Activated naive CD8-positive, alpha-beta T cell treated with anti-CD3 and anti-CD28 coated beads, Interleukin-2, amount 50 U/mL, for 24 hours (primary cell): ENCODE data around the gene HPRT1.

Source experiments
- ATAC-seq: fragments of 150-1000 bp; cut with Tn5 transposase; one replicate; pipeline ENCODE4 v1.10.0; 2021
- DNase-seq: peaks from one replicate; pipeline ENCODE4 v3.0.0; 2021
- H3K27ac Mint-ChIP-seq: one replicate; pipeline ENCODE4 v1.8.0; 2021; ENCODE audit warnings: mild to moderate bottlenecking, mixed read lengths
- H3K27me3 Mint-ChIP-seq: one replicate; pipeline ENCODE4 v1.8.0; 2021; ENCODE audit warnings: mixed read lengths
- H3K36me3 Mint-ChIP-seq: one replicate; pipeline ENCODE4 v1.8.0; 2021; ENCODE audit warnings: low read depth, mixed read lengths
- H3K4me1 Mint-ChIP-seq: one replicate; pipeline ENCODE4 v1.8.0; 2021; ENCODE audit warnings: mixed read lengths
- H3K4me3 Mint-ChIP-seq: one replicate; pipeline ENCODE4 v1.8.0; 2021; ENCODE audit warnings: mild to moderate bottlenecking, moderate library complexity, mixed read lengths
- H3K9me3 Mint-ChIP-seq: one replicate; pipeline ENCODE4 v1.8.0; 2021; ENCODE audit warnings: mixed read lengths

HPRT1 gene

GRCh38 chrX:134512566-134512965 lies 52.6 kb downstream of the HPRT1 start:
- Mint-ChIP-seq H3K36me3 (peaks cover 10% of the 10 kb centered on the region), H3K27ac (no peak overlapping the region), H3K9me3 (no peaks in the 10 kb centered on the region), H3K4me1 (no peaks in the 10 kb centered on the region), H3K27me3 (no peaks in the 10 kb centered on the region), H3K4me3 (no peak overlapping the region)
- no peak for ATAC-seq
- DNase-seq, result no peak

- no peaks in the 10 kb centered on the region for H3K4me1 Mint-ChIP-seq
- no peak overlapping the region for H3K27ac Mint-ChIP-seq
- DNase-seq, result no peak
- H3K9me3 Mint-ChIP-seq, result no peaks in the 10 kb centered on the region
- no peak overlapping the region for H3K4me3 Mint-ChIP-seq
- H3K36me3 Mint-ChIP-seq, result peaks cover 10% of the 10 kb centered on the region
- no peaks in the 10 kb centered on the region for H3K27me3 Mint-ChIP-seq
- ATAC-seq, result no peak
These were observed 53.1 kb downstream of the HPRT1 start for GRCh38 chrX:134513091-134513490.

DNA sequence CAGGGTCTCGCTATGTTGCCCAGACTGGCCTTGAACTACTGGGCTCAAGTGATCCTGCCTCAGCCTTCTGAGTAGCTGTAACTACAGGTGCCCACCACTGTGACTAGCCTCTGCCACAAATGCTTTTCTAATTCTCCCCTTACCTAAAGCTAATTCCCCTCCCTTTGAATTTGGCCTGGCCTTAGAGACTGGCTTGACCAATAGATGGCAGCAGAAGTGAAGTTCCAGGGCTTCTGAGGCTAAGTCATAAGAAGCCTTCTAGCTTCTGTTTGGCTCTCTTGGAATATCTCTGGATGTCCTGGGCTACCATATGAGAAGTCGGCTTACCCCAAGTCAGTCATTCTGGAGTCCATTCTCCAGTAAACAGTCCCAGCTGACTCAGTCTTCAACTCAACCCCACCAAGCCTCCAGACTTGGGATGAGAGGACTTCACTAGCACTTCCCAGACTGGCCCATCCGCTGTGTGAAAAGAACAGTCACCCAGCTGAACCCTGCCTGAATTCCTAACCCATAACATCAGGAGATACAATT lies 61.0 kb downstream of the HPRT1 start:
- Mint-ChIP-seq H3K4me1 (peaks cover 5% of the 10 kb centered on the region), H3K27ac (no peak overlapping the region), H3K9me3 (no peaks in the 10 kb centered on the region), H3K4me3 (no peak overlapping the region), H3K36me3 (peaks cover 13% of the 10 kb centered on the region), H3K27me3 (no peaks in the 10 kb centered on the region)
- ATAC-seq (no peak), DNase-seq (no peak)

DNA sequence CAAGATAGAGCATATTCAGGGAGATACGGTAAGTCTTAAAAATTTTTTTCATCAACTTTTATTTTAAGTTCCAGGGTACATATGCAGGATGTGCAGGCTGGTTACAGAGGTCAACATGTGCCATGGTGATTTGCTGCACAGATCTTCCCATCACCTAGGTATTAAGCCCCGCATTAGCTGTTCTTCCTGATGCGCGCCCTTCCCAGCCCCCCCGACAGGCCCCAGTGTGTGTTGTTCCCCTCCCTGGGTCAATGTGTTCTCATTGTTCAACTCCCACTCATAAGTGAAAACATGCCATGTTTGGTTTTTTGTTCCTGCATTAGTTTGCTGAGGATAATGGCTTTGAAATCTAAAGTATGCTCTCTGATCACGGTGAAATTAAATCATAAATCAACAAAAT lies 64.2 kb downstream of the HPRT1 start:
- no peak overlapping the region for H3K4me3 Mint-ChIP-seq

GRCh38 chrX:134525086-134525792 lies 65.3 kb downstream of the HPRT1 start:
- H3K27ac Mint-ChIP-seq, result no peak overlapping the region
- DNase-seq (no peak), ATAC-seq (no peak)
- H3K4me1 Mint-ChIP-seq, result peaks cover 5% of the 10 kb centered on the region
- no peaks in the 10 kb centered on the region for H3K27me3 Mint-ChIP-seq
- no peaks in the 10 kb centered on the region for H3K9me3 Mint-ChIP-seq
- H3K36me3 Mint-ChIP-seq, result peaks cover 7% of the 10 kb centered on the region
- no peak overlapping the region for H3K4me3 Mint-ChIP-seq

More for the DNA sequence above, 64.2 kb downstream of the HPRT1 start:
- H3K4me1 Mint-ChIP-seq, result peaks cover 5% of the 10 kb centered on the region
- peaks cover 11% of the 10 kb centered on the region for H3K36me3 Mint-ChIP-seq
- H3K9me3 Mint-ChIP-seq, result no peaks in the 10 kb centered on the region
- H3K27ac Mint-ChIP-seq, result no peak overlapping the region
- H3K27me3 Mint-ChIP-seq, result no peaks in the 10 kb centered on the region
- ATAC-seq, result no peak
- DNase-seq, result no peak

DNA sequence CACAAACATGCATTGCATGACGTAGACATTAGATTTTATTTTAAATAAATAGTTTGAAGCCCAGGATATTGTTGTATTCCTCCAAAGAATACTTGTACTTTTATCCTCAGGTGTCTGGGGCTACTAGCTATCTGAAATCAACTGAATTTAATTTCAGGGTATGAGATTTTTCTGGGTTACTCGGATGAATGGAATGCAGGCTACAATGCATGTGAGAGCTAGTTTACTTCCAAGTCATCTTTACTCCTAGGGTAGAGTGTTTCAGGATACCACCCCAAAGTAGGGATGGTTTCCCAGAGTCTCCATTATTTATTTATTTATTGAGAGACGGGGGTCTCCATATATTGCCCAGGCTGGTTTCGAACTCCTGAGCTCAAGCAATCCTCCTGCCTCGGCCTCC lies 66.4 kb downstream of the HPRT1 start:
- H3K27ac Mint-ChIP-seq, result no peak overlapping the region
- ATAC-seq, result no peak
- H3K4me1 Mint-ChIP-seq, result peaks cover 5% of the 10 kb centered on the region
- no peaks in the 10 kb centered on the region for H3K9me3 Mint-ChIP-seq
- H3K36me3 Mint-ChIP-seq, result peaks cover 7% of the 10 kb centered on the region
- no peaks in the 10 kb centered on the region for H3K27me3 Mint-ChIP-seq
- no peak for DNase-seq
- no peak overlapping the region for H3K4me3 Mint-ChIP-seq

- Mint-ChIP-seq H3K9me3 (no peaks in the 10 kb centered on the region), H3K27me3 (peaks cover 2% of the 10 kb centered on the region), H3K27ac (no peak overlapping the region), H3K36me3 (peaks cover 2% of the 10 kb centered on the region), H3K4me1 (no peaks in the 10 kb centered on the region), H3K4me3 (no peak overlapping the region)
- no peak for DNase-seq
- ATAC-seq, result no peak
These were observed 69.0 kb downstream of the HPRT1 start for GRCh38 chrX:134528960-134529359.

DNA sequence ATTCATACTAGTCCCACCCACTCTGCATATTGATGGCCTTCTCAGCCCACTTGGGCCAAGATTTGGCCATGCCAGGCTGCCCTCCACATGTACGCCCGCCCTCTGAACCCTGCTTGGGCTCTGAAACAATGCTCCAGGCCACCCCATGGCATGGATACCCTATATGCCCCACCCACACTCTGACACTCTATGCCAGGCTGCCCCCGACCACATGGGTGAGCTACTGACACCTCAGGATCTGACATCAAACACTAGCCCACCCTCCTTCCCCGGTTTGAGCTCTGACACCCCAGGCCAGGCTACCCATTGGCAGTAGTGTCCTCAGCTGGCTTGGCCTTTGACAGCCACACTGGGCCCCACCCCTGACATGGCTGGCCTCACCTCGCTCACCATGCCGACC lies 69.5 kb downstream of the HPRT1 start:
- no peaks in the 10 kb centered on the region for H3K36me3 Mint-ChIP-seq
- ATAC-seq, result no peak
- no peaks in the 10 kb centered on the region for H3K9me3 Mint-ChIP-seq
- DNase-seq, result no peak
- no peak overlapping the region for H3K4me3 Mint-ChIP-seq
- peaks cover 2% of the 10 kb centered on the region for H3K27me3 Mint-ChIP-seq
- H3K27ac Mint-ChIP-seq, result no peak overlapping the region
- no peaks in the 10 kb centered on the region for H3K4me1 Mint-ChIP-seq

- Mint-ChIP-seq H3K4me1 (no peaks in the 10 kb centered on the region), H3K27me3 (peaks cover 2% of the 10 kb centered on the region), H3K9me3 (no peaks in the 10 kb centered on the region), H3K27ac (no peak overlapping the region), H3K4me3 (no peak overlapping the region), H3K36me3 (no peaks in the 10 kb centered on the region)
- no peak for DNase-seq
- ATAC-seq, result no peak
These were observed 70.9 kb downstream of the HPRT1 start for GRCh38 chrX:134530845-134531244.

GRCh38 chrX:134533352-134533751 lies 73.4 kb downstream of the HPRT1 start:
- Mint-ChIP-seq H3K27me3 (peaks cover 2% of the 10 kb centered on the region), H3K4me3 (no peak overlapping the region), H3K9me3 (no peaks in the 10 kb centered on the region), H3K36me3 (no peaks in the 10 kb centered on the region), H3K27ac (no peak overlapping the region), H3K4me1 (no peaks in the 10 kb centered on the region)
- DNase-seq (no peak), ATAC-seq (no peak)

DNA sequence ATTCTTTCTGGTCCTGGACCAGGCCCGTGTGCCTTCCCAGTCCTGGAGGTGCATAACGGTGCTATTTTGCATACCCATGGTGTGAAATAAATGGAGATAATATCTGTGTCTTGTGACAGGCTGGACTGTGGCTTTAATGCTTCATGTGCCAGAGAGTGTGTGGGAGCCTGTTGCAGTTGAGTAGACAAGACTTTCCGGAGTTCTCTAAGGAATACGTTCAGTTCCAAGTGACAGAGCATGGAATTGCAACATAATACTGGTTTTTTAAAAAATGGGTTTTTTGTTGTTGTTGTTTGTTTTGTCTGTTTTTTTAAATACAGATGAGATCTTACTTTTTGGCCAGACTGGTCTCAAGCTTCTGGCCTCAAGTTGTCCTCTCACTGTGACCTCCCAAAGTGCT lies 74.0 kb downstream of the HPRT1 start:
- Mint-ChIP-seq H3K4me3 (no peak overlapping the region), H3K36me3 (no peaks in the 10 kb centered on the region), H3K4me1 (no peaks in the 10 kb centered on the region), H3K27me3 (peaks cover 2% of the 10 kb centered on the region), H3K27ac (no peak overlapping the region), H3K9me3 (no peaks in the 10 kb centered on the region)
- no peak for ATAC-seq
- no peak for DNase-seq

GRCh38 chrX:134537179-134537955 lies 77.4 kb downstream of the HPRT1 start:
- no peak for ATAC-seq
- Mint-ChIP-seq H3K27ac (no peak overlapping the region), H3K4me1 (no peaks in the 10 kb centered on the region), H3K27me3 (peaks cover 5% of the 10 kb centered on the region), H3K36me3 (no peaks in the 10 kb centered on the region), H3K4me3 (no peak overlapping the region), H3K9me3 (no peaks in the 10 kb centered on the region)
- no peak for DNase-seq

- Mint-ChIP-seq H3K4me3 (no peak overlapping the region), H3K4me1 (no peaks in the 10 kb centered on the region), H3K27ac (no peak overlapping the region), H3K9me3 (no peaks in the 10 kb centered on the region), H3K27me3 (peaks cover 6% of the 10 kb centered on the region), H3K36me3 (no peaks in the 10 kb centered on the region)
- DNase-seq (no peak), ATAC-seq (no peak)
These were observed 78.4 kb downstream of the HPRT1 start for GRCh38 chrX:134538316-134538715.

DNA sequence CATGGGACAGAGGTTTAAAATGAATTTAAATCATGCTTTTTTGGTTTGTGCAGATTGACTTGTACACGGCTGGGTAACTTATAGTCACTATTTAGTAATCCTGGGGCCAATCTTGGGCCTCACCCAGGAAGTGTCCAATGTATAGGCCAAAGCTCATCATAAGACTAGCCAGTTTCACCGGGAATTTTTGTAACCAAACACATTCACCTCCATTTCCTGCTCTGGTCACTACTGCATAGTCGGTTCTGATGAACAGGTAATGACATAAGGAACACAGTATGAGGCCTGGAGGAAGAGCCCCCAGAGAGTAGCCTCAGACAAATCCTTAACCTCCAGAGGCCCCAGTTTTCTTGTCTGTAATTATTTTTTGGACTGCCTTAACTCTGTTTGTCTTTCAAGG lies 81.9 kb downstream of the HPRT1 start:
- Mint-ChIP-seq H3K27me3 (peaks cover 26% of the 10 kb centered on the region), H3K27ac (no peak overlapping the region), H3K4me3 (no peak overlapping the region)

GRCh38 chrX:134542485-134542884 lies 82.5 kb downstream of the HPRT1 start:
- Mint-ChIP-seq H3K4me1 (no peaks in the 10 kb centered on the region), H3K27ac (no peak overlapping the region), H3K36me3 (no peaks in the 10 kb centered on the region), H3K9me3 (no peaks in the 10 kb centered on the region), H3K4me3 (no peak overlapping the region), H3K27me3 (peaks cover 30% of the 10 kb centered on the region)
- no peak for DNase-seq
- no peak for ATAC-seq

More for the DNA sequence above, 81.9 kb downstream of the HPRT1 start:
- ATAC-seq (no peak), DNase-seq (no peak)
- H3K4me1 Mint-ChIP-seq, result no peaks in the 10 kb centered on the region
- H3K36me3 Mint-ChIP-seq, result no peaks in the 10 kb centered on the region
- H3K9me3 Mint-ChIP-seq, result no peaks in the 10 kb centered on the region
